Gastrocnemius medialis (tissue), 4 donors: ENCODE data around the gene EEFSEC.

Source experiments
- POLR2A ChIP-seq, 2 donors: fragments of 450-650 bp; IDR thresholded peaks; one replicate each; pipeline ENCODE4 v1.6.1; 2017; ENCODE audit warnings: antibody characterized with exemption in 2 of 2, mild to moderate bottlenecking in 2 of 2, moderate library complexity in 2 of 2
- TF ChIP-seq, protein P1 (sequence below), 5 experiments: fragments of 450-650 bp in 3 of 5; fragments of 200-600 bp in 2 of 5; sonication (generic) in 2 of 5; IDR thresholded peaks in 4 of 5; conservative IDR thresholded peaks in 1 of 5; 1 replicate in 4 of 5; 2 replicates in 1 of 5; pipeline ENCODE4 v1.5.1; 2016 to 2019; ENCODE audit warnings: antibody characterized with exemption in 5 of 5, mild to moderate bottlenecking in 3 of 5, moderate library complexity in 3 of 5

DNA sequence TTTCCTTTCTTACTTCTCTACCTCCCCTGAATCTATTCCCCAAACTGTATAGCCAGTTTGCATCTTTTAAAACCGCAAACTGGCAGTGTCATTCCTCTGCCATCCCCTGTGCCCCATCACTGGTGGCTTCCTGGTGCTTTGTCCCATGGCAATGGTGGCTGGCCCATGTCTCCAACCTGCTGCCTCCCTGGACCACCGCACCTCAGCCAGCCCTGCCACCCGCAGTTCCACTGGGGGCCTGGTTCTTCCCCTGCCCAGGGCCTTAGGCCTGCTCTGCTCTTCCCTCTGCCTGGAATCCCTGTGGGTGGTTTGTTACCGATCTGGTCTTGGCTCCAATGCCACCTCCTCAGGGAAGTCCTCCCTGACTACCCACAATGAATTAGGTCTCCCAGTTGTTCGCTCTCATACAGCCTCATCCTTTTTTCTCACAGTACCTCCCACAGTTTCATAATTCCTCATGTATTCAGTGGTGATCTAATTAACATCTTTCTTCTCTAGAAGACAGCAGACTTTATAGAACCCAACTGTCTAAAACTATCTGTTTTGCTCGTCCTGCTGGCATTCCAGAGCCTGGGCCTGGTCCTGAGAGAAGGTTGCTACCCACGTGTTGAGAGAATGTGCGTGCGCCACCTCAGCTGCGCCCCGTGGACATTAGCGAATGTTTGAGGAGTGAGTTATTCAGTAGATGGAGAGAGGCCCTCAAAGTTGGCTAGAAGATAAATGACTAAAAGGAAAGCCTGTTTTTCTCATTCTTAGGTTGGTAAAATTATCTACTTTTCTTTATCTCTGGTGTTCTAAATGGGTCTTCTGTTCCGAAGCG, 183.3 kb downstream of the EEFSEC start:
- TF ChIP-seq, protein P1, sequence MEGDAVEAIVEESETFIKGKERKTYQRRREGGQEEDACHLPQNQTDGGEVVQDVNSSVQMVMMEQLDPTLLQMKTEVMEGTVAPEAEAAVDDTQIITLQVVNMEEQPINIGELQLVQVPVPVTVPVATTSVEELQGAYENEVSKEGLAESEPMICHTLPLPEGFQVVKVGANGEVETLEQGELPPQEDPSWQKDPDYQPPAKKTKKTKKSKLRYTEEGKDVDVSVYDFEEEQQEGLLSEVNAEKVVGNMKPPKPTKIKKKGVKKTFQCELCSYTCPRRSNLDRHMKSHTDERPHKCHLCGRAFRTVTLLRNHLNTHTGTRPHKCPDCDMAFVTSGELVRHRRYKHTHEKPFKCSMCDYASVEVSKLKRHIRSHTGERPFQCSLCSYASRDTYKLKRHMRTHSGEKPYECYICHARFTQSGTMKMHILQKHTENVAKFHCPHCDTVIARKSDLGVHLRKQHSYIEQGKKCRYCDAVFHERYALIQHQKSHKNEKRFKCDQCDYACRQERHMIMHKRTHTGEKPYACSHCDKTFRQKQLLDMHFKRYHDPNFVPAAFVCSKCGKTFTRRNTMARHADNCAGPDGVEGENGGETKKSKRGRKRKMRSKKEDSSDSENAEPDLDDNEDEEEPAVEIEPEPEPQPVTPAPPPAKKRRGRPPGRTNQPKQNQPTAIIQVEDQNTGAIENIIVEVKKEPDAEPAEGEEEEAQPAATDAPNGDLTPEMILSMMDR (IDR thresholded peaks at IDR 0.05 in 4 of 5, conservative IDR thresholded peaks at IDR 0.05 in 1 of 5): no peak
- no peak for TF ChIP-seq POLR2A (IDR thresholded peaks at IDR 0.05)
